GM21717 (cell line): Measurements from ENCODE around the gene COLGALT1.
"Not testable (repeated sequence)": the region's sequence is repeated elsewhere in the genome, so short reads cannot be mapped to it uniquely, and the experiment has no call there.

Experiments used
- ATAC-seq: cut with Tn5 transposase; IDR thresholded peaks from one replicate; pipeline ENCODE4 v1.9.1; 2021; ENCODE audit warnings: mild to moderate bottlenecking, moderate library complexity; ENCODE audit not compliant: unreplicated experiment

COLGALT1 gene

GRCh38 chr19:17590866-17591265 is 35.4 kb downstream of the COLGALT1 start:
- ATAC-seq, result no peak

GRCh38 chr19:17594296-17594695 is 38.8 kb downstream of the COLGALT1 start:
- ATAC-seq, result not testable (repeated sequence)

GRCh38 chr19:17598063-17598462 is 42.6 kb downstream of the COLGALT1 start:
- not testable (repeated sequence) for ATAC-seq

GRCh38 chr19:17598953-17599352 is 43.5 kb downstream of the COLGALT1 start:
- no peak for ATAC-seq

- ATAC-seq, result no peak
These were observed 44.3 kb downstream of the COLGALT1 start for GRCh38 chr19:17599780-17600179.

GRCh38 chr19:17601683-17602082 is 46.2 kb downstream of the COLGALT1 start:
- no peak for ATAC-seq

- no peak for ATAC-seq
These were observed 46.8 kb downstream of the COLGALT1 start for GRCh38 chr19:17602217-17602616.

GRCh38 chr19:17602872-17603510 is 47.5 kb downstream of the COLGALT1 start:
- ATAC-seq, result no peak

GRCh38 chr19:17604372-17605025 is 49.0 kb downstream of the COLGALT1 start:
- no peak for ATAC-seq

GRCh38 chr19:17605117-17605516 is 49.7 kb downstream of the COLGALT1 start:
- ATAC-seq, result no peak

- ATAC-seq, result no peak
These were observed 50.5 kb downstream of the COLGALT1 start for GRCh38 chr19:17605761-17606589.

GRCh38 chr19:17606590-17607185 is 51.2 kb downstream of the COLGALT1 start:
- no peak for ATAC-seq

GRCh38 chr19:17607936-17608335 is 52.5 kb downstream of the COLGALT1 start:
- ATAC-seq, result no peak

- ATAC-seq, result no peak
These were observed 54.9 kb downstream of the COLGALT1 start for GRCh38 chr19:17610384-17610783.

- ATAC-seq, result no peak
These were observed 56.2 kb downstream of the COLGALT1 start for GRCh38 chr19:17611462-17612244.

GRCh38 chr19:17614476-17614875 is 59.0 kb downstream of the COLGALT1 start:
- no peak for ATAC-seq

GRCh38 chr19:17615889-17616685 is 60.6 kb downstream of the COLGALT1 start:
- ATAC-seq, result no peak

- no peak for ATAC-seq
These were observed 61.2 kb downstream of the COLGALT1 start for GRCh38 chr19:17616686-17616960.

- no peak for ATAC-seq
These were observed 61.7 kb downstream of the COLGALT1 start for GRCh38 chr19:17616961-17617806.
